Measurements from ENCODE around the gene PIGU.
"Not testable (repeated sequence)": the region's sequence is repeated elsewhere in the genome, so short reads cannot be mapped to it uniquely, and the experiment has no call there.

The PIGU gene

GRCh38 chr20:34516247-34517113, 160.4 kb downstream of the PIGU start, which contains the start of gene DYNLRB1:
Gene DYNLRB1 (plus strand): TSS chr20:34516422. CDS start chr20:34516459, 37 bp downstream.
- peak; percentile 87 to 91 (median 88) for DNase-seq (ENCODE audit: low read depth in 3 of 3, low spot score in 1 of 3)

GRCh38 chr20:34515484-34516246, 161.2 kb downstream of the PIGU start:
- peak in 2 of 3 donors; percentile 33 to 54 for DNase-seq (ENCODE audit: low read depth in 3 of 3, low spot score in 1 of 3)

- DNase-seq (ENCODE audit: low read depth in 3 of 3, low spot score in 1 of 3), result no peak
Measured at GRCh38 chr20:34514897-34515483, 161.9 kb downstream of the PIGU start.

DNA sequence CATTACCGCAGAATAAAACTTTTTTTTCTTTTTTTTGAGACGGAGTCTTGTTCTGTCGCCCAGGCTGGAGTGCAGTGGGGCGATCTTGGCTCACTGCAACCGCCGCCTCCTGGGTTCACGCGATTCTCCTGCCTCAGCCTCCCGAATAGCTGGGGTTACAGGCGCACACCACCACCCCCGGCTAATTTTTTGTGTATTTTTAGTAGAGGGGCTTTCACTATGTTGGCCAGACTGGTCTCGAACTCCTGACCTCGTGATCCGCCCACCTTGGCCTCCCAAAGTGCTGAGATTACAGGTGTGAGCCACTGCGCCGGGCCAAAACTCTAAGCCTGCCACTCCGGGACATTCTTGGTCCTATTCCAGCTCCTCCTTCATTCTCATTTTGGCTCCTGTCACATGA, 162.9 kb downstream of the PIGU start:
- not testable (repeated sequence) for DNase-seq (ENCODE audit: low read depth in 3 of 3, low spot score in 1 of 3)

DNA sequence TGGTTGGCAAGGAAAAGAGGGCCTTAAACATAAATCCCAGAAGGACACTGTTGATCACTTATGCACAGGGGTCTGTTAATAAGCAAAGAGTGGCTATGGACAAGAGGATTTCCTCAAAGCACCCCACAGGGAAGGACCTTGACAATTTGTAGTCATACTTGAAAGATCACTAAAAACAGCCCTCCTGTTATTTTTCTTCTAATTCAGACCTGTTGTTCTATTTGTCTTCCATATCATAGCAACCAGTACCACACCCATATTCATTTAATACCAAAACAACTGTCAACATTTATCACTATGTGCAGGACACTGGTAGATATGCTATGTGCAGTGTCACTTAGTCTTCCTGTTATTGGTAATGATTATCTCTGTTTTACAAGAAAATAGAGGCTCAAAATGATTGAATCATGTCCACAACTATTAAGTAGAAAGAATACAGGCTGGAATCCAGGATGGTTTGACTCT, 163.9 kb downstream of the PIGU start:
- no peak for DNase-seq (ENCODE audit: low read depth in 3 of 3, low spot score in 1 of 3)

- DNase-seq (ENCODE audit: low read depth in 3 of 3, low spot score in 1 of 3), result no peak
Measured at GRCh38 chr20:34512266-34512954, 164.5 kb downstream of the PIGU start.

DNA sequence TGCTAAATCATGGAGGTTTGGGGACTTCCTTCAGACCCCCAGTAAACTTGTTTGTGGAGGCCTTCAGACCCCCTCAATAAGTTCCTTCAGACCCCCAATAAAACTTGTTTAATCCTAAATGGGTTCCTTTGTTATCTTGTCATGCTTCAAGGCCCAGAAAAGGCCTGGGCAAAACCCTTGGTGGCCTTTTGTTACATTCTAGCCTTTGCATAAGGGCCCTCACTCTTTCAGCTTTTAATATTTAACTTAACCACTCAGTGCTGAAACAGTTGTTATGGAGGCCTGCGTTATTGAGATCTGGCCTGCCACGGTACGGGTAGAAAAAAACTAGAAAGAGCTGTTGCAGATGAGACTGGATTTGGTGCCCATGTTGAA, 165.0 kb downstream of the PIGU start:
- no peak for DNase-seq (ENCODE audit: low read depth in 3 of 3, low spot score in 1 of 3)

DNA sequence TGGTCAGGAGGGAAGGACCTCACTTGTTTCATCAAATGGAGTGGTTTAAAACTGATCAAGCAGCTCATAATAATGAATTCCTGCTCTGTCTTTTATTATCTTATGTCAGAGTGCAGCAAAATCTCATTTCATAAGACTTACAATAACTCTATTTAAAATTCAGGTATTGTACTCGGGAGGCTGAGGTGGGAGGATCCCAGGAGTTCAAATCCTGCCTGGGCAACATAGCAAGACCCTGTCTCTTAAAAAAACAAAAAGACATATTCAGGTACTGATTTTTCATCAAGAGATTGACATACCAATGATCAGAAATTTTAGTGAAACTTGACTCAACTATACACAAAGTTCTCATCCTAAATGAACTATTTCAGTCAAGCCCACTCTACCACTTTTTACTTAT, 166.3 kb downstream of the PIGU start:
- no peak for DNase-seq (ENCODE audit: low read depth in 3 of 3, low spot score in 1 of 3)

Data from stimulated activated CD4-positive, alpha-beta T cell treated with anti-CD3 and anti-CD28 coated beads, TNF-alpha, amount 100 ng/mL, for 1 hour (primary cell).